Activated CD8-positive, alpha-beta T cell treated with anti-CD3 and anti-CD28 coated beads for 36 hours (primary cell): ENCODE data around the gene SLC44A5. TPM values are rescaled to one million over a fixed set of nuclear protein-coding genes. Genes with fewer than 3 reads are reported as not detected.
"Not testable (repeated sequence)": the region's sequence is repeated elsewhere in the genome, so short reads cannot be mapped to it uniquely, and the experiment has no call there.

Experiments
- ATAC-seq: fragments of 200-7000 bp; cut with Tn5 transposase; one replicate; pipeline ENCODE4 v1.10.0; 2021; ENCODE audit warnings: mild to moderate bottlenecking, moderate library complexity
- CTCF ChIA-PET: fragments of 350-600 bp; sonication (Branson Sonifier 250); formaldehyde crosslinking; loops from one replicate; lab custom pipeline; 2021; ENCODE audit warnings: antibody characterized with exemption; lab: Charles Lee
- POLR2A ChIA-PET: fragments of 350-600 bp; sonication (Branson Sonifier 250); formaldehyde crosslinking; loops from one replicate; lab custom pipeline; 2021; ENCODE audit warnings: antibody characterized with exemption; lab: Charles Lee
- DNase-seq: peaks from one replicate; pipeline ENCODE4 v3.0.0-alpha.2; 2020
- H3K27ac Mint-ChIP-seq: one replicate; pipeline ENCODE4 v1.8.0; 2021; ENCODE audit warnings: mild to moderate bottlenecking, mixed read lengths
- H3K27me3 Mint-ChIP-seq: one replicate; pipeline ENCODE4 v1.8.0; 2021; ENCODE audit warnings: mixed read lengths
- H3K36me3 Mint-ChIP-seq: one replicate; pipeline ENCODE4 v1.8.0; 2021; ENCODE audit warnings: low read depth, mixed read lengths
- H3K4me1 Mint-ChIP-seq: one replicate; pipeline ENCODE4 v1.8.0; 2021; ENCODE audit warnings: low read depth, mixed read lengths
- H3K4me3 Mint-ChIP-seq: one replicate; pipeline ENCODE4 v1.8.0; 2021; ENCODE audit warnings: mild to moderate bottlenecking, moderate library complexity, mixed read lengths
- H3K9me3 Mint-ChIP-seq: one replicate; pipeline ENCODE4 v1.8.0; 2021; ENCODE audit warnings: mixed read lengths
- intact Hi-C: fragments of 100-400 bp; cut with micrococcal nuclease; formaldehyde crosslinking; loops from one replicate; pipeline ENCODE4 v1.10.0; 2022
- total RNA-seq, 2 experiments: library from RNA; stranded (reverse); gene quantifications; one replicate each; pipeline ENCODE4 v1.2.3, GENCODE V29; 2021
- TF ChIP-seq, protein P1 (sequence below): fragments of 200-600 bp; IDR thresholded peaks from one replicate; pipeline ENCODE4 v1.8.0; 2022; ENCODE audit warnings: antibody characterized with exemption, mild to moderate bottlenecking

Gene SLC44A5
- total RNA-seq, 2 experiments from 2014 or later, result 0.11 to 0.22 TPM

DNA sequence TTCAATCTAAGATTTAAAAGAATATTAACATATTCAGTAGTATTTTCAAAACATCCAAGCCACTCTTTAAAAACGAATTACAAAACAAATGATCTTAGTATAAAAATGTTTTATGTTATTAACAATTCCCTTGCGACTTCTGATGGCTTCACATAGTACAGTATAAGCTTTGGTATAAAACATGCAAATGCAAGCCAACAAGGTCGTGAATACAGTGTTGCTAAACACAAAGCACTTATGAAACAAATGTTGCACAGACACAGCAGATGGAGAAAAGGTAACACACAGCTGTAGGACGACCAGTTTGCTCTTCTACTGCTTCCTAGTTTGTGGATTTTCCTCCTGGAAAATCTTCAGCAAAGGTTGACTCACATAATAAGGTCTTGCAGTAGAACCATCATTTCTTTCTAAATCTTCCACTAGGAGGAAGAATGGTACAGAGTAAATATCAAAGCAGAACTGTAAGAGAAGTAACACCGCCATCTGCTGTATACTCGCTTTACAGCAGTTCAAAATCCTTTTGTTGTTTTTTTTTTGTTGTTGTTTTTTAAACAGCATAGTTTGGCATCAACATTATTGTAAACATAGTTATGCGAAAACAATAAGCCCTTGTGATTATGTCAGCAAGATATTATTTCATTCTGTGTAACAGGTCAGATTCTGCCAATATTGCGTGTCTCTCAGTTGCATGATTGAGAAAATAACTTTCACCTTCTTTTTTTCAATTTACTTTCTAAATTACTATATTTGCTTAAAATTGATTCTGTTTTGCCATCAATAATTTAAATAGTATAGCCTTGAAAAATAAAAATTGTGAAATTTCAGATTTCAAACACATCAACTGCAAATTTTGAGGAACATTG lies 407.3 kb downstream of the SLC44A5 start:
- no peak overlapping the region for H3K4me3 Mint-ChIP-seq
- DNase-seq (peak; percentile 2), ATAC-seq (peak; percentile 61)
- H3K36me3 Mint-ChIP-seq, result no peaks in the 10 kb centered on the region
- no peaks in the 10 kb centered on the region for H3K4me1 Mint-ChIP-seq
- H3K27me3 Mint-ChIP-seq, result no peaks in the 10 kb centered on the region
- H3K27ac Mint-ChIP-seq, result no peak overlapping the region
- TF ChIP-seq, protein P1, sequence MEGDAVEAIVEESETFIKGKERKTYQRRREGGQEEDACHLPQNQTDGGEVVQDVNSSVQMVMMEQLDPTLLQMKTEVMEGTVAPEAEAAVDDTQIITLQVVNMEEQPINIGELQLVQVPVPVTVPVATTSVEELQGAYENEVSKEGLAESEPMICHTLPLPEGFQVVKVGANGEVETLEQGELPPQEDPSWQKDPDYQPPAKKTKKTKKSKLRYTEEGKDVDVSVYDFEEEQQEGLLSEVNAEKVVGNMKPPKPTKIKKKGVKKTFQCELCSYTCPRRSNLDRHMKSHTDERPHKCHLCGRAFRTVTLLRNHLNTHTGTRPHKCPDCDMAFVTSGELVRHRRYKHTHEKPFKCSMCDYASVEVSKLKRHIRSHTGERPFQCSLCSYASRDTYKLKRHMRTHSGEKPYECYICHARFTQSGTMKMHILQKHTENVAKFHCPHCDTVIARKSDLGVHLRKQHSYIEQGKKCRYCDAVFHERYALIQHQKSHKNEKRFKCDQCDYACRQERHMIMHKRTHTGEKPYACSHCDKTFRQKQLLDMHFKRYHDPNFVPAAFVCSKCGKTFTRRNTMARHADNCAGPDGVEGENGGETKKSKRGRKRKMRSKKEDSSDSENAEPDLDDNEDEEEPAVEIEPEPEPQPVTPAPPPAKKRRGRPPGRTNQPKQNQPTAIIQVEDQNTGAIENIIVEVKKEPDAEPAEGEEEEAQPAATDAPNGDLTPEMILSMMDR, result peak; percentile 72
- ChIA-PET POLR2A (no interaction called here), CTCF (interaction anchor here (0.8 to 2.8 kb wide), 6 partner anchors 9 to 434 kb away, joined by 3 to 9 read pairs (median 4); no protein-coding TSS in a partner anchor)
- intact Hi-C loops, result loop anchor here (1.0 kb wide), 1 partner anchor 431 kb away; no protein-coding TSS in a partner anchor
- no peaks in the 10 kb centered on the region for H3K9me3 Mint-ChIP-seq

DNA sequence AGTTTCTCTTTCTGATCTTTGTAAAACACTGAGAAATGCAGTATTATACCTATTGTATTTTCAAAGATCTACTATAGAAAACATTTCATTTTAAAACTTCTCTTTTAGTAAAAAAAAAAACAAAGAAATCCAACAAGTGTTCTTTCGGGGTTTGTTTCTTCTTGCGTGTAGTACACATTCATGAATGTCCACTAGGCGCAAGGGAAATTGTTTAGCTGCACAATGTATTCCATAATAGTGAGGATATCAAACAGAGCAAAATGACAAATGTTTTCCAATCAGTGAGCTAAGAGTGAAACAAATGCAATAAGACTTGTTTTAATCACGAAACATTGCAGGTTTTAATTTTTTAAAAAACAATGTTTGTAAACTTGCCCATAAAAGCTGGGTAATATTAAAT lies 408.2 kb downstream of the SLC44A5 start:
- no peak overlapping the region for H3K4me3 Mint-ChIP-seq
- H3K9me3 Mint-ChIP-seq, result no peaks in the 10 kb centered on the region
- H3K27ac Mint-ChIP-seq, result no peak overlapping the region
- intact Hi-C loops, result loop anchor here (1.0 kb wide), 1 partner anchor 430 kb away; no protein-coding TSS in a partner anchor
- TF ChIP-seq, protein P1, result no peak
- no peak for ATAC-seq
- H3K27me3 Mint-ChIP-seq, result no peaks in the 10 kb centered on the region
- DNase-seq, result no peak
- POLR2A ChIA-PET, result no interaction called here
- no peaks in the 10 kb centered on the region for H3K4me1 Mint-ChIP-seq
- CTCF ChIA-PET, result interaction anchor here (0.8 to 2.8 kb wide), 5 partner anchors 9 to 433 kb away, joined by 3 to 9 read pairs (median 6); no protein-coding TSS in a partner anchor
- no peaks in the 10 kb centered on the region for H3K36me3 Mint-ChIP-seq

- H3K4me1 Mint-ChIP-seq, result no peaks in the 10 kb centered on the region
- H3K36me3 Mint-ChIP-seq, result no peaks in the 10 kb centered on the region
- H3K27me3 Mint-ChIP-seq, result peaks cover 3% of the 10 kb centered on the region
- intact Hi-C loops, result no loop called here
- ATAC-seq (no peak), DNase-seq (no peak)
- ChIA-PET CTCF (no interaction called here), POLR2A (interaction anchor here (1.0 kb wide), 1 partner anchor 27 kb away, joined by 4 read pairs; no protein-coding TSS in a partner anchor)
- H3K27ac Mint-ChIP-seq, result no peak overlapping the region
- no peaks in the 10 kb centered on the region for H3K9me3 Mint-ChIP-seq
- H3K4me3 Mint-ChIP-seq, result no peak overlapping the region
- TF ChIP-seq, protein P1, result no peak
Measured at GRCh38 chr1:75198761-75199160, 412.2 kb downstream of the SLC44A5 start.

- peaks cover 3% of the 10 kb centered on the region for H3K27me3 Mint-ChIP-seq
- no peak overlapping the region for H3K4me3 Mint-ChIP-seq
- no peaks in the 10 kb centered on the region for H3K9me3 Mint-ChIP-seq
- no peak overlapping the region for H3K27ac Mint-ChIP-seq
- ChIA-PET CTCF (no interaction called here), POLR2A (interaction anchor here (1.0 kb wide), 1 partner anchor 27 kb away, joined by 4 read pairs; no protein-coding TSS in a partner anchor)
- ATAC-seq (no peak), DNase-seq (no peak)
- intact Hi-C loops, result no loop called here
- TF ChIP-seq, protein P1, result no peak
- H3K36me3 Mint-ChIP-seq, result no peaks in the 10 kb centered on the region
- no peaks in the 10 kb centered on the region for H3K4me1 Mint-ChIP-seq
Measured at GRCh38 chr1:75198163-75198562, 412.8 kb downstream of the SLC44A5 start.

- ATAC-seq (no peak), DNase-seq (no peak)
- no peak overlapping the region for H3K4me3 Mint-ChIP-seq
- no peaks in the 10 kb centered on the region for H3K36me3 Mint-ChIP-seq
- TF ChIP-seq, protein P1, result no peak
- H3K27ac Mint-ChIP-seq, result no peak overlapping the region
- H3K27me3 Mint-ChIP-seq, result no peaks in the 10 kb centered on the region
- no peaks in the 10 kb centered on the region for H3K9me3 Mint-ChIP-seq
- no peaks in the 10 kb centered on the region for H3K4me1 Mint-ChIP-seq
- intact Hi-C loops, result no loop called here
- ChIA-PET CTCF (no interaction called here), POLR2A (no interaction called here)
Measured at GRCh38 chr1:75188892-75189291, 422.0 kb downstream of the SLC44A5 start.

- H3K9me3 Mint-ChIP-seq, H3K27ac Mint-ChIP-seq, ATAC-seq, H3K4me1 Mint-ChIP-seq, intact Hi-C loops, H3K27me3 Mint-ChIP-seq, H3K4me3 Mint-ChIP-seq, CTCF ChIA-PET, H3K36me3 Mint-ChIP-seq, DNase-seq, POLR2A ChIA-PET: not testable (repeated sequence)
Measured at GRCh38 chr1:75181214-75181955, 429.5 kb downstream of the SLC44A5 start.
